Stomach smooth muscle (tissue), 2 donors: ENCODE measurements around the gene EEFSEC.

Experiments
- H3K27ac ChIP-seq: one replicate; pipeline ENCODE4 v1.7.0; 2013; ENCODE audit warnings: mild to moderate bottlenecking, low read length, inconsistent platforms
- H3K27me3 ChIP-seq, 2 donors: one replicate each; pipeline ENCODE4 v1.7.0; 2013; ENCODE audit warnings: low read length in 2 of 2; ENCODE audit not compliant: insufficient read depth in 2 of 2, control insufficient read depth in 1 of 2
- H3K36me3 ChIP-seq, 2 donors: one replicate each; pipeline ENCODE4 v1.7.0; 2013; ENCODE audit warnings: low read length in 2 of 2; ENCODE audit not compliant: control insufficient read depth in 2 of 2, insufficient read depth in 2 of 2
- H3K4me1 ChIP-seq: one replicate; pipeline ENCODE4 v1.7.0; 2013; ENCODE audit warnings: low read length; ENCODE audit not compliant: control insufficient read depth, insufficient read depth
- H3K4me3 ChIP-seq, 2 donors: one replicate each; pipeline ENCODE4 v1.7.0; 2013; ENCODE audit warnings: low read length in 2 of 2
- H3K9ac ChIP-seq, 2 donors: one replicate each; pipeline ENCODE4 v1.7.0; 2013; ENCODE audit warnings: low read length in 2 of 2, mild to moderate bottlenecking in 1 of 2
- H3K9me3 ChIP-seq, 2 donors: one replicate each; pipeline ENCODE4 v1.7.0; 2013; ENCODE audit warnings: low read length in 2 of 2; ENCODE audit not compliant: control insufficient read depth in 2 of 2
- donor health status: healthy.
- donor health status: Pancreatic carcinoma.

EEFSEC gene

GRCh38 chr3:128293930-128294329 lies 140.6 kb downstream of the EEFSEC start:
- Histone ChIP-seq H3K4me1 (no peaks in the 10 kb centered on the region), H3K9ac (no peak overlapping the region), H3K4me3 (no peak overlapping the region), H3K27me3 (no peaks in the 10 kb centered on the region), H3K36me3 (peaks cover 0 to 2% of the 10 kb centered on the region in 2 donors), H3K9me3 (no peaks in the 10 kb centered on the region), H3K27ac (no peak overlapping the region)

- Histone ChIP-seq H3K9ac (no peak overlapping the region), H3K9me3 (no peaks in the 10 kb centered on the region), H3K4me3 (no peak overlapping the region), H3K36me3 (peaks cover 0 to 2% of the 10 kb centered on the region in 2 donors), H3K27ac (no peak overlapping the region), H3K27me3 (no peaks in the 10 kb centered on the region), H3K4me1 (no peaks in the 10 kb centered on the region)
Observed at GRCh38 chr3:128294999-128295468, 141.8 kb downstream of the EEFSEC start.

GRCh38 chr3:128296469-128297251 lies 143.4 kb downstream of the EEFSEC start:
- Histone ChIP-seq H3K4me1 (no peaks in the 10 kb centered on the region), H3K9me3 (no peaks in the 10 kb centered on the region), H3K9ac (no peak overlapping the region), H3K27ac (no peak overlapping the region), H3K4me3 (no peak overlapping the region), H3K27me3 (no peaks in the 10 kb centered on the region), H3K36me3 (peaks cover 0 to 2% of the 10 kb centered on the region in 2 donors)

GRCh38 chr3:128297401-128298138 lies 144.3 kb downstream of the EEFSEC start:
- no peaks in the 10 kb centered on the region for H3K4me1 ChIP-seq
- H3K27ac ChIP-seq: no peak overlapping the region
- H3K9ac ChIP-seq: no peak overlapping the region
- H3K27me3 ChIP-seq: no peaks in the 10 kb centered on the region
- H3K4me3 ChIP-seq: no peak overlapping the region
- H3K9me3 ChIP-seq: no peaks in the 10 kb centered on the region
- H3K36me3 ChIP-seq: peaks cover 0 to 2% of the 10 kb centered on the region in 2 donors

- H3K9me3 ChIP-seq: no peaks in the 10 kb centered on the region
Observed at GRCh38 chr3:128301186-128302023, 148.1 kb downstream of the EEFSEC start.

GRCh38 chr3:128306481-128306880 lies 153.2 kb downstream of the EEFSEC start:
- Histone ChIP-seq H3K4me3 (no peak overlapping the region), H3K9ac (no peak overlapping the region), H3K36me3 (peaks cover 0 to 4% of the 10 kb centered on the region in 2 donors), H3K9me3 (no peaks in the 10 kb centered on the region), H3K27me3 (no peaks in the 10 kb centered on the region), H3K27ac (no peak overlapping the region), H3K4me1 (no peaks in the 10 kb centered on the region)

More at GRCh38 chr3:128301186-128302023, 148.1 kb downstream of the EEFSEC start:
- no peak overlapping the region for H3K4me3 ChIP-seq
- no peaks in the 10 kb centered on the region for H3K27me3 ChIP-seq
- H3K9ac ChIP-seq: no peak overlapping the region
- no peak overlapping the region for H3K27ac ChIP-seq
- H3K36me3 ChIP-seq: no peaks in the 10 kb centered on the region
- H3K4me1 ChIP-seq: no peaks in the 10 kb centered on the region

GRCh38 chr3:128307029-128307633 lies 153.8 kb downstream of the EEFSEC start:
- no peaks in the 10 kb centered on the region for H3K9me3 ChIP-seq

GRCh38 chr3:128307781-128308469 lies 154.6 kb downstream of the EEFSEC start:
- no peaks in the 10 kb centered on the region for H3K27me3 ChIP-seq
- H3K9ac ChIP-seq: no peak overlapping the region
- no peaks in the 10 kb centered on the region for H3K4me1 ChIP-seq
- peaks cover 0 to 4% of the 10 kb centered on the region in 2 donors for H3K36me3 ChIP-seq
- H3K4me3 ChIP-seq: no peak overlapping the region
- H3K27ac ChIP-seq: no peak overlapping the region
- no peaks in the 10 kb centered on the region for H3K9me3 ChIP-seq

More at GRCh38 chr3:128307029-128307633, 153.8 kb downstream of the EEFSEC start:
- Histone ChIP-seq H3K4me1 (no peaks in the 10 kb centered on the region), H3K27ac (no peak overlapping the region), H3K4me3 (no peak overlapping the region), H3K27me3 (no peaks in the 10 kb centered on the region), H3K36me3 (peaks cover 0 to 4% of the 10 kb centered on the region in 2 donors), H3K9ac (no peak overlapping the region)

- H3K9me3 ChIP-seq: no peaks in the 10 kb centered on the region
- peaks cover 0 to 4% of the 10 kb centered on the region in 2 donors for H3K36me3 ChIP-seq
- H3K27me3 ChIP-seq: no peaks in the 10 kb centered on the region
- H3K4me3 ChIP-seq: no peak overlapping the region
- H3K27ac ChIP-seq: no peak overlapping the region
- H3K4me1 ChIP-seq: no peaks in the 10 kb centered on the region
- no peak overlapping the region for H3K9ac ChIP-seq
Observed at GRCh38 chr3:128309026-128309425, 155.7 kb downstream of the EEFSEC start.
